Right lobe of liver (tissue), 6 donors: Measurements from ENCODE around the gene RBMS3. TPM values are rescaled to one million over a fixed set of nuclear protein-coding genes. Genes with fewer than 3 reads are reported as not detected.
A peak's percentile ranks its signal among the peaks of the same experiment; 100 is the strongest.

Source experiments
- ATAC-seq, 4 donors: fragments of 200-7000 bp; cut with Tn5 transposase; one replicate each; pipeline ENCODE4 v1.9.1; 2020; ENCODE audit warnings: mild to moderate bottlenecking in 4 of 4, moderate library complexity in 4 of 4
- DNase-seq, 3 donors: peaks; one replicate each; pipeline ENCODE4 v3.0.0-alpha.2; 2020
- H3K27ac ChIP-seq, 3 donors: fragments of 200-600 bp; one replicate each; pipeline ENCODE4 v1.8.0; 2022
- H3K27me3 ChIP-seq, 2 donors: fragments of 200-600 bp; one replicate each; pipeline ENCODE4 v1.8.0; 2022
- H3K36me3 ChIP-seq, 4 donors: fragments of 200-600 bp; sonication (generic) in 1 of 4; one replicate each; pipeline versions ENCODE4 v1.5.1 to v1.8.0; 2017 to 2022; ENCODE audit warnings: control low read depth in 1 of 4
- H3K4me1 ChIP-seq, 4 donors: fragments of 200-600 bp; sonication (generic) in 1 of 4; one replicate each; pipeline versions ENCODE4 v1.5.1 to v1.8.0; 2017 to 2022; ENCODE audit warnings: control low read depth in 1 of 4
- H3K4me3 ChIP-seq, 3 donors: fragments of 200-600 bp; one replicate each; pipeline ENCODE4 v1.8.0; 2022
- H3K9me3 ChIP-seq, 4 donors: fragments of 200-600 bp; sonication (generic) in 1 of 4; one replicate each; pipeline versions ENCODE4 v1.5.1 to v1.8.0; 2017 to 2022; ENCODE audit warnings: control low read depth in 1 of 4
- POLR2A ChIP-seq: fragments of 450-650 bp; IDR thresholded peaks from one replicate; pipeline ENCODE4 v1.6.1; 2017; ENCODE audit warnings: antibody characterized with exemption, mild to moderate bottlenecking
- WGBS: methylation state at CpG from one replicate; pipeline ENCODE4 v1.1.6; 2018; ENCODE audit warnings: low coverage, low lambda C conversion rate; ENCODE audit not compliant: insufficient coverage; ENCODE audit errors: missing lambda C conversion rate; 5-methylcytosine and 5-hydroxymethylcytosine counted together
- intact Hi-C, 2 donors: fragments of 100-400 bp; cut with DNase I; formaldehyde crosslinking; loops; one replicate each; pipeline versions ENCODE4 v1.11.2 to v1.14.1; 2022
- total RNA-seq, 6 experiments: library from RNA; depleted of rRNA in 2 of 6; stranded (reverse); fragments of >200 nt in 2 of 6; fragmentation: NEBNext Ultra II Directional in 3 of 6; extraction: Animal tissue kit (Norgen Biotek cat#: 25700) in 3 of 6; gene quantifications; one replicate each; pipeline versions ENCODE4 v1.1.0 to v1.2.4, GENCODE V29; 2016 to 2023
- TF ChIP-seq, protein P1 (sequence below), 4 donors: fragments of 200-600 bp in 3 of 4; fragments of 450-650 bp in 1 of 4; IDR thresholded peaks; one replicate each; pipeline versions ENCODE4 v1.5.1 to v1.8.0; 2016 to 2022; ENCODE audit warnings: antibody characterized with exemption in 4 of 4, mild to moderate bottlenecking in 2 of 4
- donor health status: DM: no; HTN: yes; CAD: no.
- donor health status: DM: no; HTN: no; CAD: no.
- donor health status: DM: no; HTN: no; CAD: no.
- donor health status: DM: no; HTN: yes; CAD: no.
- donor health status: DM: no; HTN: yes; CAD: no.

Gene RBMS3
- total RNA-seq, 6 experiments from 2014 or later = 6.3 to 11.5 (median 8.3) TPM

GRCh38 chr3:29494305-29495036, 213.6 kb downstream of the RBMS3 start:
- no peak for DNase-seq

DNA sequence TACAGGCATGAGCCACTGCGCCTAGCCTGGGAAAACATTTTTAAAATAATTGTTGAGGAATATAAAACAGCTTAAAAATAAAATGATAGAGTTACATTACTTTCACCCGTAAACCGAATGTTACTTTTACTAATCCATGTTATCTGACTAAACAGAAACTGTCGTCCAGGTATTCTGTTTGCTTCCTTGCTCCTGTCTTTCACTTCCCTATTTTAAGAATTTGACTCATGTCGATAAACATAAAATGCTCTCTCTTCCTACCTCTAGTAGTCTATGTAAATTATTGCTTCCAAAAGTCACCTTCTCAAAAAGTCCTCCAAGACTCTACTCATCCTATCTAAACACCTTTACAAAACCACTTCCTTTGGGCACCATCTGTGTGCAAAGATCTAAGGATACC, 216.4 kb downstream of the RBMS3 start:
- no peak overlapping the region for H3K27ac ChIP-seq
- TF ChIP-seq POLR2A = no peak
- TF ChIP-seq, protein P1, sequence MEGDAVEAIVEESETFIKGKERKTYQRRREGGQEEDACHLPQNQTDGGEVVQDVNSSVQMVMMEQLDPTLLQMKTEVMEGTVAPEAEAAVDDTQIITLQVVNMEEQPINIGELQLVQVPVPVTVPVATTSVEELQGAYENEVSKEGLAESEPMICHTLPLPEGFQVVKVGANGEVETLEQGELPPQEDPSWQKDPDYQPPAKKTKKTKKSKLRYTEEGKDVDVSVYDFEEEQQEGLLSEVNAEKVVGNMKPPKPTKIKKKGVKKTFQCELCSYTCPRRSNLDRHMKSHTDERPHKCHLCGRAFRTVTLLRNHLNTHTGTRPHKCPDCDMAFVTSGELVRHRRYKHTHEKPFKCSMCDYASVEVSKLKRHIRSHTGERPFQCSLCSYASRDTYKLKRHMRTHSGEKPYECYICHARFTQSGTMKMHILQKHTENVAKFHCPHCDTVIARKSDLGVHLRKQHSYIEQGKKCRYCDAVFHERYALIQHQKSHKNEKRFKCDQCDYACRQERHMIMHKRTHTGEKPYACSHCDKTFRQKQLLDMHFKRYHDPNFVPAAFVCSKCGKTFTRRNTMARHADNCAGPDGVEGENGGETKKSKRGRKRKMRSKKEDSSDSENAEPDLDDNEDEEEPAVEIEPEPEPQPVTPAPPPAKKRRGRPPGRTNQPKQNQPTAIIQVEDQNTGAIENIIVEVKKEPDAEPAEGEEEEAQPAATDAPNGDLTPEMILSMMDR (IDR thresholded peaks at IDR 0.05) = no peak
- no peaks in the 10 kb centered on the region for H3K4me1 ChIP-seq
- no peaks in the 10 kb centered on the region for H3K9me3 ChIP-seq
- H3K27me3 ChIP-seq = no peaks in the 10 kb centered on the region
- WGBS = 64% methylated on average over 4 of the region's 5 CpGs
- H3K4me3 ChIP-seq = no peak overlapping the region
- DNase-seq = no peak
- intact Hi-C loops = no loop called here
- no peaks in the 10 kb centered on the region for H3K36me3 ChIP-seq
- ATAC-seq = no peak

More at GRCh38 chr3:29494305-29495036, 213.6 kb downstream of the RBMS3 start:
- Histone ChIP-seq H3K27ac (no peak overlapping the region), H3K9me3 (no peaks in the 10 kb centered on the region), H3K36me3 (no peaks in the 10 kb centered on the region), H3K4me3 (no peak overlapping the region), H3K27me3 (no peaks in the 10 kb centered on the region), H3K4me1 (no peaks in the 10 kb centered on the region)
- TF ChIP-seq, protein P1 (IDR thresholded peaks at IDR 0.05) = no peak
- no peak for TF ChIP-seq POLR2A
- intact Hi-C loops = no loop called here
- 54% methylated on average over 6 of the region's 6 CpGs for WGBS
- ATAC-seq = no peak

- 36% methylated on average over 2 of the region's 2 CpGs for whole genome bisulfite sequencing
- TF ChIP-seq, protein P1 (IDR thresholded peaks at IDR 0.05) = no peak
- TF ChIP-seq POLR2A = no peak
- no peak overlapping the region for H3K27ac ChIP-seq
Measured at GRCh38 chr3:29502771-29503170, 221.9 kb downstream of the RBMS3 start.

GRCh38 chr3:29503314-29503713, 222.4 kb downstream of the RBMS3 start:
- peaks cover 0 to 5% (median 0%) of the 10 kb centered on the region in 4 donors for H3K4me1 ChIP-seq
- intact Hi-C loops = no loop called here
- DNase-seq = no peak
- no peak for ATAC-seq
- no peak for TF ChIP-seq POLR2A
- TF ChIP-seq, protein P1 (IDR thresholded peaks at IDR 0.05) = no peak
- H3K9me3 ChIP-seq = no peaks in the 10 kb centered on the region
- no peaks in the 10 kb centered on the region for H3K27me3 ChIP-seq
- peak overlapping the region in 1 of 3 donors; percentile 35 for H3K27ac ChIP-seq
- no peak overlapping the region for H3K4me3 ChIP-seq
- 54% methylated on average over 3 of the region's 3 CpGs for WGBS
- no peaks in the 10 kb centered on the region for H3K36me3 ChIP-seq

More at GRCh38 chr3:29502771-29503170, 221.9 kb downstream of the RBMS3 start:
- no peaks in the 10 kb centered on the region for H3K9me3 ChIP-seq
- no peak overlapping the region for H3K4me3 ChIP-seq
- ATAC-seq = no peak
- intact Hi-C loops = no loop called here
- DNase-seq = no peak
- H3K27me3 ChIP-seq = no peaks in the 10 kb centered on the region
- H3K36me3 ChIP-seq = no peaks in the 10 kb centered on the region
- peaks cover 0 to 5% (median 0%) of the 10 kb centered on the region in 4 donors for H3K4me1 ChIP-seq
